Stimulated activated CD8-positive, alpha-beta memory T cell treated with anti-CD3 and anti-CD28 coated beads, Interleukin-15, amount 100 ng/mL, for 24 hours (primary cell): Measurements from ENCODE around the gene KAT7.
A peak's percentile ranks its signal among the peaks of the same experiment; 100 is the strongest.

Experiments used
- DNase-seq: peaks from one replicate; pipeline ENCODE4 v3.0.0-alpha.2; 2020; ENCODE audit warnings: low read depth

The KAT7 gene

DNA sequence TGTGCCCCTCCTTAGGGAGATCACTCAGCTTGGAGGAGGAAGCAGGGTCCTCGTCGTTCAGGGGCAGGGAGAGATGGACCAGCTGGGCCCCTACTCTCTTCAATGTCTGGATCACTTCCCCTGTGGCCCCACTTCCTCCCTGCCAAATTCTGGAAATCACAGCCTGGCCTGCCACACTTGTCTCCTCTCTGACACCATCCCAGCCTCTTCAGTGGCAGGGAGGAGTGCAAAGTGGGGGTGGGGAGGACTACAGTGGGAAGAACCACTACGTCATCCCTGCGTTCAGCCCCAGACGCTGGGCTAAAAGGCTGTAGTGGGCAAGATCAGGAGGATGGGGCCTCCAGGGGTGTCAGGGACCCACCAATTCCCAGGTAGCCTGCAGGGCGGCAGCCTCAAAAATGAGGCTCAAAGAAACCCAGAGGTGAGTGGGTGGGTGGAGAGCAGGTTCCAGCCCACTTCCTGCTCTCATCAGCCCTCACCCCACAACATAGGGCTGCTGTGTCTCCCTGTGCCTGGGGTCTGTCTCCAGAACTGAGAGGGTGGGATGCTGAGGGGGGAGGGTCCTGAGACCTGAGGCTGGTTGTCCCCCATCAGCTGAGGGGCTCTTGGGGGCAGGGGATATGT, 84.4 kb downstream of the KAT7 start:
- DNase-seq, result no peak

DNA sequence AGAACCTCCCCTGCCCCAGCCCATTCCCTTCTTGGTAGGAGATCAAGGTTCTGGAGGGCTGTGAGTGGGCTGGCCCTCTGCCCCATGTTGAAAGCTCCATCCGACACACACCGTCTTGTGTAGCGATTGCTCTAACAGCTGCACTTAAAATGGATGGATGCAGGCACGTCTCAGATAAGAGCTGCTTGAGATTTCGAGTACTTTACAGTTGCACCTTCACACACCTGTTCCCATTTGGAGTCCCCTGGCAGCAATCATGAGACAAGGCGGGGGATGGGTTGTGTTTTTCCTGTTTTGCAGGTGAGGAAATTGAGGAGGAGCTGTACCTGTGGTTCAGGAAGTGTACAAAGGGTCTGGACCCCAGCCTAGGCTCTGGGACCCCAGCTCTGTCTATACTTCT, 85.0 kb downstream of the KAT7 start:
- no peak for DNase-seq

DNA sequence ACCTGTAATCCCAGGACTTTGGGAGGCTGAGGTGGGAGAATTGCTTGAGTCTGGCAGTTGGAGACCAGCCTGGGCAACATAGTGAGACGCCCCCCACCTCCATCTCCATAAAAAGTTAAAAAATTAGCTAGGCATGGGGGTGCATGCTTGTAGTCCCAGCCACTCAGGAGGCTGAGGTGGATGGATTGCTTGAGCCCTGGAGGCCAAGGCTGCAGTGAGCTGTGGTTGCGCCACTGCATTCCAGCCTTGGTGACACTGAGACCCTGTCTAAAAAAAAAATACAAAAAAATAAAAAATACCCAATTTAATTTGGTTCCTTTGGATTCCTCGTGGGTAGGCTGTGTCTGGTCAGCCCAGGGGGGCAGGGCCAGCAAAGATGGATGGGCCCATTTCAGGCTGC, 85.4 kb downstream of the KAT7 start:
- no peak for DNase-seq

DNA sequence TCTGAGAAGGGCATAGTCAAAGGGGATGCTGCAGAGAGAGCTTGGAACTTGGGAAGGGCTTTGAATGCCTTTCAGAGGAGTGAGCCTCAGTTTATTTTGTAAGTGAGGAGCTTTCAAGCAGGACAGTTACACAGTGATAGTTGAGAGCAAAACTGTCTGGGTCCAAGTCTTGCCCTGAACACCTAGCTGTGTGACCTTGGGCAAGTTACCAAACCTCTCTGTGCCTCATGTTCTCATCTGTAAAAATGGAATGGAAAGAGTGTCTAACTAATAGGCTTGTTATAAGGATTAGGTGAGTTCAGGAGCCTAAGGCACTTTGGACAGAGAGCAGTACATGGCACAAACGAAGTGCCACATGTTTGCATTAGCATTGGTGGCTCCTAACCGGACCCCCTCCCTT, 86.4 kb downstream of the KAT7 start:
- no peak for DNase-seq

DNA sequence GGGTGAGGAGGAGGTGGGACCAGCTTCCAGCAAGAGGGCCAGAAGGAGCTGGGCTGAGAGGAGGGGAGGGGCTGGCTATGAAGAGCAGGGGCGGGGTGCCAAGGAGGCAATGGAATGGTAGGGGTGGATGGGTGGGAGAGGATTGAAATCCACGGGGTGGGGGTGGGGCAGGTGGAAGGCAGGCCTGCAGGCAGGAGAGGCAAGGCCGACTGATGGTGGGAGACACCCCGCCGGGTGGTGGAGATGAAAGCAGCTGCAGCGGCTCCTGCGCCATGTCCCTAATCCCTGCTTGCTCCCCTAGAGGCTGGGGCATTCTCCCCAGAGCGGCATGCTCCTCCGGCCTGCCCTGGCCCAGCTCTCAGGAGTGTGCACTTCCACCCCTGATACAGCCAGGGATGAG, 87.2 kb downstream of the KAT7 start:
- no peak for DNase-seq

DNA sequence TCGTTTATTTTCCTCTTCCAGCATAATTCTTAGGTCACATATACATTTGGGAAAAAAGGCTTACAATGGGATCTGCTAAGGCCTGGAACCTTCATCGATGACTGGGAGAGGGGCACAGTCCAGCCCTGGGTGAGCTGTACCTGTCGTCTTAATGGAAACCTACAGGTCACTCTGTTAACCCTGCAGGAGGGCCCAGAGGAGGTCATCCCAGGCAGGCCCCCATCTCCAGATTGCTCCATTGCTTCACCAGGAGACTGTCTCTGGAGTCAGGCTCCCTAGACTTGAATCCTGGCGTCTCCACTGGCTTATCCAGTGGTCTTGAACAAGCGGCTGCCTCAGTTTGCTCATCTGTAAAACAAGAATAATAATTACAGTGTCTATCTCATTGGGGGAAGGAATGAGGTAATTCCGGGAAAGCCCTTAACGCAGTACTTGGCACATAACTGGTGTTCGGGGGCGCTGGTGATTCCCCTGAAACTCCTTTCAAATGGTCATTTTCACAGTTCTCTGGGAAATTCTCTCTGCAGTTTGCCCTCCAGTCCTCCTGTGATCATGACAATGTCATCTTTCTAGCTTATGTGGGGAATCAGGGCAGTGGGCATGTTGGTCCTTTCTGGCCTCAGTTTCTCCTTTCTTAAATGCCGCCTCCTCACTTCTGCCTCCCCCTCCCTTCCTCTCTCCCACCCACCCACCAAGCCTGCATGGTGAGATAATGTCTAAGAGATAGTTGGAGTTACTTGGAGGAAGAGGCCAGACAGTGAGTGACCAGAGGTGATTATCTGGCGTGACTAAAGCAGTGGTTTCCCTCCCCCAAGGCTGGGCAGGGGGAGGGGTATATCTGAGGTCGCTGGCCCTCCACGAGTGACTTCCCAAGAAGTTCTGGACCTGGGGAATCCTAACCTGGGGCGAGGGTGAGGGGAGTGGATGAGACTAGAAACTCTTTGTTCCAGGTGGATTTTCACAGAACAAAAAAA, 90.7 kb downstream of the KAT7 start:
- DNase-seq, result no peak

DNA sequence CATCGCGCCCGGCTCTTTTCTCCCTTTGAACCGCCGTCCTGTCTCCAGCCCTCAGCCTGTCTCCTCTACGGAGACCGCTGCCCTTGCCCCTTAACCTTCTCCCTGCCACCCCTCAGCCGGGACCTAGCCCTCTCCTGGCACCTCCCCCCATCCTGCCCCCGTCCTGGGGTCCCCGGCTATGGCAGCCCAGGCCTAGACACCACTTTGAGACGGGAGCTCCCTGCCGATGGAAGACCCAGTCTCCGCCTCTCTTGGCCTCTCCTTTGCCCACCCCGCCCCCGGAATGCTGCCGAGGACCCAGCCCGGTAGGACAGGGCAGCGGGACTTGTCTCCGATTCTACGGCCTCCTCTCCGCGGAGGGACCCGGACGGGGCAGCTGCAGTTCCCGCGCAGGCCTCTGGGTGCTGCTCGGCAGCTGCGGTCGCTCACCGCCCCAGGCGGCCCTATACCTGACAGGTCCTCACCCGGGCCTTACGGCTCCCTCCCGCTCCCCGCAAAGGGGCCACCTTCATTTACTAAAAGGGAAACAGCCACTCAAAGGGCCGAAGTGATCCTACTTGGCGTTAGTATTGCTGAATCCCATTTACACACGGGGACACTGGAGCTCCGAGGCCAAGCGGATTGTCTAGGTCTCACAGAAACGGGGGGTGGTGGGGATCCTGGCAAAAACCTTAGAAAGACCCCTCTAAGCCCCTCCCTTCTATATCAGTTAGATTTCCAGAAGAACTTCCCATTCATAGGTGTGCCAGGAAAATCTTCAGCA, 92.0 kb downstream of the KAT7 start:
- peak; percentile 45 for DNase-seq

DNA sequence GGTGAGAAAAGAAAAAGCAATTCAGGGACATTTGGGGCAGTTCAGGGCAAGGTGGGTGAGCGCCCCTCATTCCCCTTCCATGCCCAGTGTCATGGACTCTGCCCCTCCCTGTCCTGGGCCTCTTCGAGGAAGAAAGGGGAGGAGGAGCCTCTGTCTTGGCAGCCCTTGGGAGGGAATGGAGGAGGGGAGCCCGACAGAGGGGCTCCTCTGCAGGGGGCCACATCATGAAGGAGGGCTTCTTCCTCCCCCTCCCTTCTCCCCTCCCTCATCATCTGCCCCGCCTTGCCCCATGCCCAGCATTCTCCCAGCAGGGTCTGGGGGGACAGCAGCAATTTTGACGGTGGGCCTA, 92.5 kb downstream of the KAT7 start:
- no peak for DNase-seq

DNA sequence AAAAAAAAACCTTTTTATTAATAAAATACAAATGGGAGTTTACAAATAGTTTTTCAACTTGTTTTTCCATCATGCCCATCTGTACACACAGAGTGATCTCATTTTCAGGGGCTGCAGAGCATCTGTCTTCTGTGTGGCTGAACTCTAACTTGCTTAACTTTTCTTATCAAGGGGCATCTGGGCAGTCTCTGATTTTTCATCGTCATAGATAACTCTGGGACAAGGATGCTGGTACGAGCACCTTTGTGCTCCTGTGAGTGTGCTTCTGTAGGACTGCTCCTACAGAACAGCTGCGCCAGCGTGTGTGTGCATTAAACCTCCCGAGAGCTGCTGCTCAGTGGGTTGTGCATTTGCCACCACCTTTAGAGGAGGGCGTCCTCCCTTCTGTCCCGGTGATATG, 94.0 kb downstream of the KAT7 start:
- no peak for DNase-seq
